Endodermal cell (in vitro differentiated cells): ENCODE measurements around the gene PSMA8. TPM values are rescaled to one million over a fixed set of nuclear protein-coding genes. Genes with fewer than 3 reads are reported as not detected.

Source experiments
- DNase-seq: peaks from one replicate; pipeline ENCODE4 v3.0.0-alpha.2; 2017
- H3K27ac ChIP-seq: 2 replicates; pipeline ENCODE4 v1.5.1; 2013; ENCODE audit warnings: mild to moderate bottlenecking, low read depth, low read length, moderate library complexity
- H3K27me3 ChIP-seq: 2 replicates; pipeline ENCODE4 v1.6.1; 2013; ENCODE audit warnings: mild to moderate bottlenecking, low read length, moderate library complexity; ENCODE audit not compliant: insufficient read depth, control insufficient read depth, poor library complexity, severe bottlenecking
- H3K36me3 ChIP-seq: 2 replicates; pipeline ENCODE4 v1.7.0; 2013; ENCODE audit warnings: mild to moderate bottlenecking, low read length, moderate library complexity; ENCODE audit not compliant: control insufficient read depth, insufficient read depth
- H3K4me1 ChIP-seq: one replicate; pipeline ENCODE4 v1.7.0; 2013; ENCODE audit warnings: low read length; ENCODE audit not compliant: control insufficient read depth, insufficient read depth
- H3K4me3 ChIP-seq: 2 replicates; pipeline ENCODE4 v1.5.1; 2013; ENCODE audit warnings: mild to moderate bottlenecking, low read length, moderate library complexity
- H3K9ac ChIP-seq: 2 replicates; pipeline ENCODE4 v1.6.1; 2013; ENCODE audit warnings: mild to moderate bottlenecking, low read length, moderate library complexity; ENCODE audit not compliant: poor library complexity, severe bottlenecking; ENCODE audit errors: extremely low read depth
- H3K9me3 ChIP-seq: 2 replicates; pipeline ENCODE4 v1.6.1; 2013; ENCODE audit warnings: mild to moderate bottlenecking, low read length, moderate library complexity; ENCODE audit not compliant: control insufficient read depth
- H3K27ac Mint-ChIP-seq: 2 replicates; pipeline ENCODE4 v1.8.0; 2020; ENCODE audit warnings: mixed read lengths
- H3K27me3 Mint-ChIP-seq: 2 replicates; pipeline ENCODE4 v1.8.0; 2021; ENCODE audit warnings: mild to moderate bottlenecking, mixed read lengths; ENCODE audit not compliant: insufficient read depth
- H3K36me3 Mint-ChIP-seq: 2 replicates; pipeline ENCODE4 v1.8.0; 2020; ENCODE audit warnings: low read depth, mixed read lengths
- H3K4me1 Mint-ChIP-seq: 2 replicates; pipeline ENCODE4 v1.8.0; 2020; ENCODE audit warnings: mixed read lengths
- H3K4me3 Mint-ChIP-seq: 2 replicates; pipeline ENCODE4 v1.8.0; 2020; ENCODE audit warnings: mild to moderate bottlenecking, moderate library complexity, mixed read lengths
- H3K9me3 Mint-ChIP-seq: 2 replicates; pipeline ENCODE4 v1.8.0; 2020; ENCODE audit warnings: mild to moderate bottlenecking, mixed read lengths
- WGBS, 2 experiments: methylation state at CpG; one replicate each; pipeline versions ENCODE4 v1.1.5 to v1.1.7; 2013; ENCODE audit warnings: missing lambda C conversion rate in 2 of 2, mixed read lengths in 1 of 2; ENCODE audit not compliant: insufficient coverage in 1 of 2, insufficient read length in 1 of 2; 5-methylcytosine and 5-hydroxymethylcytosine counted together
- total RNA-seq, 2 donors: library from RNA; stranded (reverse); fragmentation: NEBNext Ultra II Directional in 1 of 2; extraction: Animal tissue kit (Norgen Biotek cat#: 25700) in 1 of 2; gene quantifications; 2 replicates in 1 of 2; 3 replicates in 1 of 2; pipeline ENCODE4 v1.2.1, GENCODE V29; 2021
- TF ChIP-seq, protein P1 (sequence below): fragments of 200-600 bp; sonication (generic); conservative IDR thresholded peaks from 2 replicates; pipeline ENCODE4 v1.5.0; 2021; ENCODE audit warnings: antibody characterized with exemption, mild to moderate bottlenecking

PSMA8 gene
- total RNA-seq, 2 donors from 2014 or later = not detected

DNA sequence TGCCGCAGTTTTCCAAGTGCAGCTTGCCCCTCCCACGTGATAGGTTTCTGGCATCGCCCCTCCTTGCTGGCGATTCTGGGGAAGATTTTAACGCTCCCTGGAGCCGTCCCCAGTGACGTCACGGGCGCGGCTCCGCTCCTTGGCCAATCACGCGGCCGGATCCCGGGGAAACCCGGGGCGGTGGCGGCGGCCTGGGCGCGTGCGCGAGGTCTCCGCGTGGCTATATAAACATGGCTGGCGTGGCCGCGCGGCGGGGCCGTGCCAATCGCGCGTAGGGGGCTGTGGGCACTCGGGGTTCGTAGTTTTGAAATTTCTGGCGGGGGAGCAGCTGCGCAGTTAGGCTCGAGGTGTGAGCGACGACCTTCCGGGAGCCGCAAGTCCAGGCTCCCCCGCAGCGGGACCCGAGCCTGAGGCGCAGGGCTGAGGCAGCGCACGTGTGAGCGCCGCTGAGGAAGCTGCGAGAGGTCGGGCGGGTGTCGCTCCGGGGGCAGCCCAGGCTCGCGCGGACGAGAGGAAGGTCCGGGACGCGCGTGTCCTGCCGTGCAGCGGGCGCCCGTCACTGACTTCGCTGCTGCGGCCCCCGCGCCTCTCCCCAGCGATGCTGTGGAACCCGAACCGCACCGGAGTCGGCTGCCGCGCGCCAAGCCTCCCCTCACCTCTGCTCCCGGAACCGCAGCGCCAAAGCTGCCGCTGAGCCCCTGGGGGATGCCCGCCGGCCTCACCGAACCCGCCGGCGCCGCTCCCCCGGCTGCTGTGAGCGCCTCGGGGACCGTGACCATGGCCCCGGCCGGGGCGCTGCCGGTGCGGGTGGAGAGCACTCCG, 92.8 kb downstream of the PSMA8 start, which contains the start of gene TAF4B:
TSS of gene TAF4B (plus strand) at position 217 of the 822 bp plus-strand sequence. CDS start at position 706, 489 bp downstream.
- H3K36me3 Mint-ChIP-seq = peaks cover under 1% of the 10 kb centered on the region
- Histone ChIP-seq H3K27me3 (no peaks in the 10 kb centered on the region), H3K4me1 (peaks cover 4% of the 10 kb centered on the region), H3K9me3 (peaks cover under 1% of the 10 kb centered on the region), H3K27ac (no peak within 1 kb of the TSS), H3K4me3 (peak within 1 kb of the TSS; percentile 85), H3K9ac (peak within 1 kb of the TSS; percentile 77), H3K36me3 (no peaks in the 10 kb centered on the region)
- H3K27ac Mint-ChIP-seq = peak within 1 kb of the TSS; percentile 97
- H3K4me3 Mint-ChIP-seq = peak within 1 kb of the TSS; percentile 79
- TF ChIP-seq, protein P1, sequence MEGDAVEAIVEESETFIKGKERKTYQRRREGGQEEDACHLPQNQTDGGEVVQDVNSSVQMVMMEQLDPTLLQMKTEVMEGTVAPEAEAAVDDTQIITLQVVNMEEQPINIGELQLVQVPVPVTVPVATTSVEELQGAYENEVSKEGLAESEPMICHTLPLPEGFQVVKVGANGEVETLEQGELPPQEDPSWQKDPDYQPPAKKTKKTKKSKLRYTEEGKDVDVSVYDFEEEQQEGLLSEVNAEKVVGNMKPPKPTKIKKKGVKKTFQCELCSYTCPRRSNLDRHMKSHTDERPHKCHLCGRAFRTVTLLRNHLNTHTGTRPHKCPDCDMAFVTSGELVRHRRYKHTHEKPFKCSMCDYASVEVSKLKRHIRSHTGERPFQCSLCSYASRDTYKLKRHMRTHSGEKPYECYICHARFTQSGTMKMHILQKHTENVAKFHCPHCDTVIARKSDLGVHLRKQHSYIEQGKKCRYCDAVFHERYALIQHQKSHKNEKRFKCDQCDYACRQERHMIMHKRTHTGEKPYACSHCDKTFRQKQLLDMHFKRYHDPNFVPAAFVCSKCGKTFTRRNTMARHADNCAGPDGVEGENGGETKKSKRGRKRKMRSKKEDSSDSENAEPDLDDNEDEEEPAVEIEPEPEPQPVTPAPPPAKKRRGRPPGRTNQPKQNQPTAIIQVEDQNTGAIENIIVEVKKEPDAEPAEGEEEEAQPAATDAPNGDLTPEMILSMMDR = no peak
- H3K9me3 Mint-ChIP-seq = peaks cover 2% of the 10 kb centered on the region
- WGBS, 2 experiments = 0% methylated on average over 31 to 101 of the region's 101 CpGs
- peaks cover 10% of the 10 kb centered on the region for H3K27me3 Mint-ChIP-seq
- peak; percentile 97 for DNase-seq
- H3K4me1 Mint-ChIP-seq = peaks cover 22% of the 10 kb centered on the region

DNA sequence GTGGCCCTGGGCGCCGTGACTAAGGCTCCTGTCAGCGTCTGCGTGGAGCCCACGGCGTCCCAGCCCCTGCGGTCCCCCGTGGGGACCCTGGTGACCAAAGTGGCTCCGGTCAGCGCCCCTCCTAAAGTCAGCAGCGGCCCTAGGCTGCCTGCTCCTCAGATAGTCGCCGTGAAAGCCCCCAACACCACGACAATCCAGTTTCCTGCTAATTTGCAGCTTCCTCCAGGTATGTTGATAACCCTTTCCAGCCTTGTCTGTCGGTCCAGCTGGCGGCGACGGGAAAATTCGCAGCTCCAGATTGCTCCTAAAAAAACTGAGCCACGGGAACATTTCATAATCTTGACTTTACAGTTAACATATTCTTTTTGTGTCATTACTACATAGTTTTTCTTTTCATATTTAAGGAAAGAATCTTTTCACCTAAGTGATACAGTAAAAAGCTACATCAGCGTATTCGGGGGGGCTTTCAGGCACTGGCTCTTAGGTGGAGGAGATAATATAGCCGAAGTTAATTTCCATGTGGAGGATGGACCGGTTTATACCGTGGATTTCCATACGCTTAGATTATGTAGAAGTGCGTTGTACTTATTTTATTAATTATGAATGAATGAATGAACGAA, 93.5 kb downstream of the PSMA8 start:
- peaks cover 21% of the 10 kb centered on the region for H3K4me1 Mint-ChIP-seq
- H3K9ac ChIP-seq = peak overlapping the region; percentile 77
- TF ChIP-seq, protein P1 = no peak
- no peak overlapping the region for H3K27ac ChIP-seq
- peak overlapping the region; percentile 79 for H3K4me3 Mint-ChIP-seq
- H3K36me3 ChIP-seq = no peaks in the 10 kb centered on the region
- H3K27me3 ChIP-seq = no peaks in the 10 kb centered on the region
- peaks cover 8% of the 10 kb centered on the region for H3K9me3 Mint-ChIP-seq
- H3K27ac Mint-ChIP-seq = peak overlapping the region; percentile 72
- WGBS, 2 experiments = 2 to 9% methylated on average over 15 to 28 of the region's 28 CpGs
- DNase-seq = no peak
- H3K27me3 Mint-ChIP-seq = peaks cover 11% of the 10 kb centered on the region
- H3K9me3 ChIP-seq = peaks cover 7% of the 10 kb centered on the region
- H3K4me1 ChIP-seq = peaks cover 4% of the 10 kb centered on the region
- peaks cover 3% of the 10 kb centered on the region for H3K36me3 Mint-ChIP-seq
- peak overlapping the region; percentile 85 for H3K4me3 ChIP-seq

DNA sequence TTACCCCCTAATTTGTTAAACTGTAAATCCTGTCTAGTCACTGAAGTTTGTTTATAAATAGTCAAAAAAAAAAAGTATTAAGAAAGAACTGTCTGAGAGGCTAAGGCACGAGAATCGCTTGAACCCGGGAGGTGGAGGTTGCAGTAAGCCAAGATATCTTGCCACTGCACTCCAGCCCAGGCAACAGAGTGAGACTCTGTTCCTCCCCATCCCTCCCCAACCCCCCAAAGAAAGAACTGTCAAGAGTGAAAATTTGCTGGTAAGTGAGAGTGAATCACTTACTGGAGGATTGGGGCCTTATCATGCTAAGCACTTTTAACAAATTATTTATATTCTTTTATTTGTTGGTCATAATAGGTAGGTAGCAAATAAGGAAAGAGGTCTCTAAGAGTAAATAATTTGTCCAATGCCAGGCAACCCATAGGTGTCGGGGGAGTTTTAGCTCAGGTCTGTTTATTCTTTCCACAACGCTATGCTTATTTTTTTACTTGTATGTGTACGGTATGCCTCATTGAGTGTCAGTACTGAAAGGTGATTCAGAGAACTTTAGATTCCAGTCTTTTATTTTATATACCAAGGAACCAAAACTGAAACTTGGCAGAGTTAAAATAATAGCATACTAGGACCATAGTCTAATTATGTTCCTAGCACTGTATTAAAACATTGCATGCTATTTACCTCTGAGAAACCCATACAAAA, 95.0 kb downstream of the PSMA8 start:
- peaks cover 33% of the 10 kb centered on the region for H3K4me1 Mint-ChIP-seq
- TF ChIP-seq, protein P1 = no peak
- no peak overlapping the region for H3K27ac Mint-ChIP-seq
- no peak overlapping the region for H3K27ac ChIP-seq
- H3K4me3 ChIP-seq = peak overlapping the region; percentile 85
- H3K9me3 ChIP-seq = peaks cover 9% of the 10 kb centered on the region
- H3K9me3 Mint-ChIP-seq = peaks cover 9% of the 10 kb centered on the region
- H3K4me1 ChIP-seq = peaks cover 4% of the 10 kb centered on the region
- H3K36me3 Mint-ChIP-seq = peaks cover 3% of the 10 kb centered on the region
- WGBS, 2 experiments = 94 to 100% methylated on average over 1 to 6 of the region's 6 CpGs
- H3K27me3 Mint-ChIP-seq = peaks cover 11% of the 10 kb centered on the region
- H3K36me3 ChIP-seq = no peaks in the 10 kb centered on the region
- H3K4me3 Mint-ChIP-seq = no peak overlapping the region
- DNase-seq = no peak
- no peaks in the 10 kb centered on the region for H3K27me3 ChIP-seq
- H3K9ac ChIP-seq = no peak overlapping the region
